ENCODE data around the gene AKAP10. TPM values are rescaled to one million over a fixed set of nuclear protein-coding genes. Genes with fewer than 3 reads are reported as not detected.
A peak's percentile ranks its signal among the peaks of the same experiment; 100 is the strongest.
"Not testable (repeated sequence)": the region's sequence is repeated elsewhere in the genome, so short reads cannot be mapped to it uniquely, and the experiment has no call there.

The AKAP10 gene
- total RNA-seq (ENCODE audit: low replicate concordance) = 33.4 and 54.1 TPM in 2 replicates

DNA sequence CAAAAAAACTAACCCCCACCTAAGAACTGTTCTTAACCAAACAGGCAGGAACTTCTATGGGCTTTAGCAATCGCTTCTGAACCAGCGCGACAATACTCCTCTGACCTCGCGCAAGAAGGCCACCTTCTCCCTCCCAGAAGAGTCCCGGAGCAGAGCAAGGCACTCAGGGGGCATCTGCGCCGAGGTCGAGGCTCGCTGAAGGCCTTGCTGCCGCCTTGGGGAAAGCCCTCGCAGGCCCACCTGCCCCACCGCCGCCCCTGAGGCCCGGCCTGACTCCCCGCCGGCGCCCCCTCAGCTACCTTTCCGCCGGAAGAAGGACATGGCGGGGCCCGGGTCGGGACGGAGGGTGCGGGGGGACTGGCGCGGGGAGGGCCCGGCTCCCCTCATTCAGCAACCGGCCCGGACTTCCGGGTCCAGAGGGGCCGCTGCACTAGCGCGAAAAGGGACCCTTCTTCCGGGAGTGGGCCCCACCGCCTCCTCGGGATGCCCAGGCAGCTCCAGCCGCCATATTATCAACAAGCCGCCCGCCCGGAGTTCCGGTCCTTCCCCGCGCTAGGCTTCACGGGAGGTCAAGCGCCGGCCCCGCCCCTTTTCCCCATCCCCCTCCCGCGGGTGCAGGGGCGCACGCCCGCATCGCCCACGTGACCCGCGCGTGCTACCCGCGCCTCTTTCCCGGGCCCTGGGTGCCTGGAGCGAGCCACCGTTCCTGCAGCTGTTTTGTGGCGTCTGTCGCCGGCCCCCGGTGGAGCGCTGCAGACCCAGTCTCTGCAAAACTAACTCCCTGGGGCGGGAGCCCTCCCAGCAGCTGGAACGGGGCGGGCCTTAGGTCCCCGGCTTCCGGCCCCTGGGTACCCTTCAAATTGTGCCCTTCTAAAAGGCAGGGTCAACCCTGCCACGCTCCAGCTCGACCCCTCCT, at the start of gene AKAP10:
AKAP10 (minus strand) TSS at position 536 of the 916 bp plus-strand sequence; CDS start at position 387, 149 bp downstream.
- H2AFZ ChIP-seq (replicated peaks) = peak within 1 kb of the TSS; percentile 82
- peak within 1 kb of the TSS; percentile 80 for H3K27ac ChIP-seq
- H3K9ac ChIP-seq = peak within 1 kb of the TSS; percentile 81
- peaks cover 8% of the 10 kb centered on the region for H3K27me3 Mint-ChIP-seq (ENCODE audit: insufficient read depth, low read depth)
- H3K79me2 ChIP-seq (ENCODE audit: low read depth) = peaks cover 50% of the 10 kb centered on the region
- peaks cover 19% of the 10 kb centered on the region for H4K20me1 ChIP-seq (ENCODE audit: low read depth)
- H3K27me3 ChIP-seq = no peaks in the 10 kb centered on the region
- peak within 1 kb of the TSS; percentile 96 for H3K4me3 Mint-ChIP-seq
- peaks cover 23% of the 10 kb centered on the region for H3K4me1 Mint-ChIP-seq
- H3K9me3 Mint-ChIP-seq = peaks cover 3% of the 10 kb centered on the region
- H3K4me2 ChIP-seq = peak within 1 kb of the TSS; percentile 98
- H3K9me3 ChIP-seq (ENCODE audit: low read depth) = no peaks in the 10 kb centered on the region
- TF ChIP-seq EZH2 (IDR thresholded peaks at IDR 0.05) (no peak), EZH2phosphoT487 (IDR thresholded peaks at IDR 0.05) (no peak), CTCF (IDR thresholded peaks at IDR 0.05) (no peak)
- peaks cover 30% of the 10 kb centered on the region for H3K4me1 ChIP-seq
- peaks cover 36% of the 10 kb centered on the region for H3F3A ChIP-seq (ENCODE audit: low read depth)
- peak within 1 kb of the TSS; percentile 90 for H3K4me3 ChIP-seq
- H3K36me3 Mint-ChIP-seq = peaks cover 23% of the 10 kb centered on the region
- DNase-seq (ENCODE audit: low spot score) = peak; percentile 93
- H3K27ac Mint-ChIP-seq = peak within 1 kb of the TSS; percentile 98
- no peaks in the 10 kb centered on the region for H3K36me3 ChIP-seq

DNA sequence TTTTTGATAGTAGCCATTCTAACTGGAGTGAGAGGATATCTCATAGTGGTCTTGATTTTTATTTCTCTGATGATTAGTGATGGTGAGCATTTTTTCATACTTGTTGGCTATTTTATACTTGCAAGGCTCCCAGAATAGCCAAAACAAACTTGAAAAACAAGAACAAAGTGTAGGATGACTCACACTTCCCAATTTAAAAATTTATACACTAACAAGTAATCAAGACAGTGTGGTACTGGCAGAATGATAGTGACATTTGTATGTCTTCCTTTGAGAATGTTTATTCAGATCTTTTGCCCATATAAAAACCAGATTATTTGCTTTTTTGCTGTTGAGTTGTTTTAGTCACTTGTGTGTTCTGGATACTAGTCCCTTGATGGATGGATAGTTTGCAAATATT, 49.3 kb upstream of the AKAP10 start:
- no peaks in the 10 kb centered on the region for H3K79me2 ChIP-seq (ENCODE audit: low read depth)
- no peak for DNase-seq (ENCODE audit: low spot score)
- H3K4me1 Mint-ChIP-seq = peaks cover 6% of the 10 kb centered on the region
- no peaks in the 10 kb centered on the region for H3K27me3 Mint-ChIP-seq (ENCODE audit: insufficient read depth, low read depth)
- H3K27ac Mint-ChIP-seq = no peak overlapping the region
- H3K27ac ChIP-seq = no peak overlapping the region
- H3K9ac ChIP-seq = no peak overlapping the region
- H3K4me3 Mint-ChIP-seq = no peak overlapping the region
- no peaks in the 10 kb centered on the region for H3K9me3 ChIP-seq (ENCODE audit: low read depth)
- H3K4me3 ChIP-seq = no peak overlapping the region
- H3F3A ChIP-seq (ENCODE audit: low read depth) = no peaks in the 10 kb centered on the region
- H3K9me3 Mint-ChIP-seq = no peaks in the 10 kb centered on the region
- H3K27me3 ChIP-seq = no peaks in the 10 kb centered on the region
- TF ChIP-seq CTCF (IDR thresholded peaks at IDR 0.05) (no peak), EZH2 (IDR thresholded peaks at IDR 0.05) (no peak), EZH2phosphoT487 (IDR thresholded peaks at IDR 0.05) (no peak)
- H3K36me3 ChIP-seq = no peaks in the 10 kb centered on the region
- no peaks in the 10 kb centered on the region for H3K36me3 Mint-ChIP-seq
- H4K20me1 ChIP-seq (ENCODE audit: low read depth) = no peaks in the 10 kb centered on the region
- peaks cover 7% of the 10 kb centered on the region for H3K4me1 ChIP-seq
- no peak overlapping the region for H3K4me2 ChIP-seq
- H2AFZ ChIP-seq (replicated peaks) = no peak overlapping the region

DNA sequence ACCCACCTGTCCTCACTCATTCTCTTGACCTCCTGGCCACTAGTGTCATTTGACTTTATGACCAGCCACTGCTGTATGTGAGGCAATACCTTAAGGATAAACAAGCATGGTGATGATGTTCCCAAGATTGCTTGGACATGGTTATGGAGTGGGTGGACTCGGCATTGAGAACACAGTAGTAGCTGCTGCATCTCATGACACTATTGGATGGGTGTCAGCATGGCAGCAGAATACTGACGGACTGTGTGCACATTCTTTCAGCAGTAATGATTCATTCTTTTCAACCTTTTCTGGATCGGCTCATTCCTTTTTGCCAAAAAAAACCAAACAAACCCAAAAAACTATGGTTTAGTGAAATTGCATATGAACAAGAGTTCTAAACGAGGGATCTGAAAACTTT, 45.1 kb upstream of the AKAP10 start:
- no peak overlapping the region for H3K27ac ChIP-seq
- Mint-ChIP-seq H3K4me3 (no peak overlapping the region), H3K4me1 (no peaks in the 10 kb centered on the region), H3K9me3 (peaks cover 2% of the 10 kb centered on the region), H3K27me3 (ENCODE audit: insufficient read depth, low read depth) (no peaks in the 10 kb centered on the region), H3K36me3 (no peaks in the 10 kb centered on the region), H3K27ac (no peak overlapping the region)
- H3K9me3 ChIP-seq (ENCODE audit: low read depth) = no peaks in the 10 kb centered on the region
- H3K4me3 ChIP-seq = no peak overlapping the region
- H3K4me2 ChIP-seq = no peak overlapping the region
- H3K36me3 ChIP-seq = no peaks in the 10 kb centered on the region
- no peak overlapping the region for H3K9ac ChIP-seq
- H3K4me1 ChIP-seq = no peaks in the 10 kb centered on the region
- no peak for DNase-seq (ENCODE audit: low spot score)
- no peak overlapping the region for H2AFZ ChIP-seq (replicated peaks)
- H3F3A ChIP-seq (ENCODE audit: low read depth) = no peaks in the 10 kb centered on the region
- H4K20me1 ChIP-seq (ENCODE audit: low read depth) = no peaks in the 10 kb centered on the region
- no peaks in the 10 kb centered on the region for H3K79me2 ChIP-seq (ENCODE audit: low read depth)
- H3K27me3 ChIP-seq = no peaks in the 10 kb centered on the region
- TF ChIP-seq EZH2phosphoT487 (IDR thresholded peaks at IDR 0.05) = no peak
- TF ChIP-seq CTCF (IDR thresholded peaks at IDR 0.05) = no peak
- TF ChIP-seq EZH2 (IDR thresholded peaks at IDR 0.05) = no peak

DNA sequence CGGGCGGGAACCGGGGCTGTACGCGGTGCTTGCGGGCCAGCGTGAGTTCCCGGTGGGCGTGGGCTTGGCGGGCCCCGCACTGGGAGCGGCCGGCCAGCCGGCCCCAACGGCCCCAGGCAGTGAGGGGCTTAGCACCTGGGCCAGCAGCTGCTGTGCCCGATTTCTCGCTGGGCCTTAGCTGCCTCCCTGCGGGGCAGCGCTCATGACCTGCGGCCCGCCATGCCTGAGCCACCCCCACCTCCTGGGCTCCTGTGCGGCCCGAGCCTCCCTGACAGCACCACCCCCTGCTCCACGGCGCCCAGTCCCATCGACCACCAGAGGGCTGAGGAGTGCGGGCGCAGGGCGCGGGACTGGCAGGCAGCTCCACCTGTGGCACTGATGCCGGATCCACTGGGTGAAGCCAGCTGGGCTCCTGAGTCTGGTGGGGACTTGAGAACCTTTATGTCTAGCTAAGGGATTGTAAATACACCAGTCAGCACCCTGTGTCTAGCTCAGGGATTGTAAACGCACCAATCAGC, 38.9 kb upstream of the AKAP10 start:
- not testable (repeated sequence) for H3K27ac Mint-ChIP-seq; H3K9ac ChIP-seq; H3K27ac ChIP-seq; H3K4me1 Mint-ChIP-seq; H2AFZ ChIP-seq (replicated peaks); H3K36me3 Mint-ChIP-seq; H3K4me3 ChIP-seq; DNase-seq (ENCODE audit: low spot score); H3K9me3 Mint-ChIP-seq; H3K4me2 ChIP-seq; H3F3A ChIP-seq (ENCODE audit: low read depth); H3K9me3 ChIP-seq (ENCODE audit: low read depth); H3K79me2 ChIP-seq (ENCODE audit: low read depth); H3K4me1 ChIP-seq; H3K36me3 ChIP-seq; H3K27me3 Mint-ChIP-seq (ENCODE audit: insufficient read depth, low read depth); H4K20me1 ChIP-seq (ENCODE audit: low read depth); H3K4me3 Mint-ChIP-seq
- H3K27me3 ChIP-seq = peaks cover 11% of the 10 kb centered on the region

Measured in neural progenitor cell (in vitro differentiated cells).